ENCODE measurements around the gene PBXIP1. TPM values are rescaled to one million over a fixed set of nuclear protein-coding genes. Genes with fewer than 3 reads are reported as not detected.

Gene PBXIP1
- total RNA-seq, 2 experiments from 2014 or later: 11.2 to 11.7 TPM

DNA sequence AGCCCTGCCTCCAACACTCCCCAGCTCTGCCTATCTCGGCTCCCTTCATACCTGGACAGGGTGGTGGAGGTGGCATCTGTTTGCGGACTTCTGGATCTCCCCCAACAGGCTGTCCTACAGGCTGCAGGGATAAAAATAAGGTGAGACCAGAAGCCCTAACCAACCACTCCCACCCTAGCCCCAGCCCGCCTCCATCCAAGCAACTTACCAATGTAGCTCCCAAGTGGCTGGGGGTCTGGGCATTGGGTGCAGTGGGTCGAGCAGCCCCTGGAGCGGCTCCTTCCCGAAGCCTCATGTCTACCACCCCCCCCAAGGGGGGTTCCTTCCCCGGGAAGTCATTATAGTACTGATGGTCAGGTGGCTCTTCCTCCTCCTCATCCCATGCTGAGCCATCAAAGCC, 10.2 kb upstream of the PBXIP1 start:
- POLR2A ChIA-PET: interaction anchor here (0.6 kb wide), 1 partner anchor 340 kb away, joined by 3 read pairs; no protein-coding TSS in a partner anchor
- CTCF ChIA-PET: interaction anchor here (0.6 to 1.4 kb wide), 2 partner anchors 10 to 33 kb away, joined by 3 to 4 read pairs; partner anchors contain the start of gene PBXIP1

DNA sequence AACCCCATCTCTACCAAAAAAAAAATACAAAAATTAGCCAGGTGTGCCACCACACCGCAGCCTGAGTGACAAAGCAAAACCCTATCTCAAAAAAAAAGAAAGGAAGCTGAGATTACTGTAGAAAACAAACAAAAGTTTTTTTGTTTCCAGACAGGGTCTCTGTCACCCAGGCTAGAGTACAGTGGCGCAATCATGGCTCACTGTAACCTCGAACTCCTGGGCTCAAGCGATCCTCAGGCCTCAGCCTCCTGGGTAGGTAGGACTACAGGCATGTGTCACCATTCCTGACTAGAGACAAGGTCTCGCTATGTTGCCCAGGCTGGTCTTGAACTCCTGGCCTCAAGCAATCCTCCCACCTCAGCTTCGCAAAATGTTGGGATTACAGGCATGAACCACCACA, 8.5 kb upstream of the PBXIP1 start:
- CTCF ChIA-PET: interaction anchor here (0.7 to 1.8 kb wide), 3 partner anchors 12 to 80 kb away, joined by 3 to 8 read pairs (median 3); no protein-coding TSS in a partner anchor
- POLR2A ChIA-PET: interaction anchor here (0.6 kb wide), 1 partner anchor 32 kb away, joined by 3 read pairs; no protein-coding TSS in a partner anchor

DNA sequence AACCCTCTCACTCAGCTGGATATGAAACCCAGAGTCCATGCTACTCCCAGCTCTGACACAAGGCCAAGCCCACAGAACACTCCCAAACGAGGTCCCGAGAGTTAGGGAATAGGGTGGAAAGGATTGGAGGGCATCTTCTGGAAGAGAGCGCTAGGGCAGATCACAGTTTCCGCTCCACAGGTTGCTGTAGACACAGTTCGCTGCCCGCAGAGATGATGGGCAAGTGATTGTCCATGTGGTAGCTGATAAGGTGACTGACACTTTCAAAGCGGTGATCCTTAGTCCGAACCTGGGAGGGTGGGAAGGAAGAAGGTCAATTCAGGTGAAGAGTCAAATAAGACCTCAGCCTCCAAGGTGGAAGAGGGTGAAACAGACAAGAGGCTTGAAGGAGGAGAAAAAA, 7.7 kb upstream of the PBXIP1 start:
- CTCF ChIA-PET: interaction anchor here (1.8 kb wide), 1 partner anchor 35 kb away, joined by 8 read pairs; no protein-coding TSS in a partner anchor
- POLR2A ChIA-PET: no interaction called here

DNA sequence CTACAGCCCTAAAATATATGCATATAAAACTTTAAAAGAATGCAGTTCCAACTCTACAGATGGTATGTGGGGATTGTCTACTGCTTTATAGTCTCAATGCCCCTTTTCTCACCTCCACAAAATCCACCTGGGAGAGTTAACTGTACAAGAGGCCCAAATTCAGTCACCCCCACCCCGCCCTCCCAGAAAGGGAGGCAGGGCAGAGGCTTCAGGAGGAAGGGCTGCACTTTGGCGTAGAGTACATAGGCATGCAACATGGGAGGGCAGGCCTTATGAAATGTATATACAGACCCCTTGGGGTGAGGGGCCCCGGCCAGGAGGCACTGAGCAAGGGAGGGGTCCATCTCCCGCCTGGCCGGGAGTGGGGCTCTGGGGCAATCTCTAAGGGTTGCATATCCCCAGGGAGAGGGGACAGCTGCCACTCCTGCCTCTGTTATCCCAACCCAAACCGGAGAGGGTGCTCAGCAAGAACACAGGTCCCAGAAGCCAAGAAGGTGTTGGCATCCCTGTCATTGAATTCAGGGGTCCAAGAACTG, 7.0 kb upstream of the PBXIP1 start:
- ChIA-PET POLR2A (interaction anchor here (1.8 kb wide), 1 partner anchor 37 kb away, joined by 5 read pairs; no protein-coding TSS in a partner anchor), CTCF (interaction anchor here (1.3 to 2.4 kb wide), 5 partner anchors 7 to 122 kb away, joined by 4 to 15 read pairs (median 6); partner anchors contain the start of gene SHC1)

DNA sequence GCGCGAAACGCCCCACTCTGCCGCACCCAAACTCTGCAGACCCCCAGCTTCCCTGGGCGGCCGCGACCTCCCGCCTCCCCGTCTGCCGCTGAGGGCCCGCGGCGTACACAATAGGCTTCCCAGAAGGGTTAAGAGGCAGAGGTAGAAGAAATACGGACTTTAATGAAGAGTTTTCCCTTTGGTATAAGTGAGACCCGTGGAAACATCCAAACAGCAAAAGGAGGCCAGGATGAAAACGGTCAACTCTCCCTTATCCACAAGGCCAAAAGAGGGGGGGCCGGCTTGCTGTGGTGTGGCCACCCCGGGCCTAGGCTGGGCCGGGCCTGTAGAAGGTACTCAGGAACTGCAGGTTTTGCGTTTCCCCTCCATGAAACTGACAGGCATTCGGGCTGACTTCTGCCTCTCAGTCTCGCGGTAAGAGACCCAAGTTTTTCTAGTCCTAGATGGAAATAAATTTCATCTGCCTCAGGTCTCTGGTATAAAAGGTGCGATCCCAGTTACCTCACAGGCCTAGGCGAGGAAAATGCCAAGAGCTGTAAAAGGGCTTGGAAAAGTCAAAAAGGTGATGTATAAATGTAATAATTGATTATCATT, 6.4 kb upstream of the PBXIP1 start:
- POLR2A ChIA-PET: interaction anchor here (0.7 to 1.8 kb wide), 3 partner anchors 9 to 37 kb away, joined by 3 to 5 read pairs (median 4); partner anchors contain the start of genes CKS1B and SHC1
- CTCF ChIA-PET: interaction anchor here (0.6 to 2.4 kb wide), 11 partner anchors 8 to 123 kb away, joined by 3 to 15 read pairs (median 7); partner anchors contain the start of genes LENEP, PMVK and SHC1

DNA sequence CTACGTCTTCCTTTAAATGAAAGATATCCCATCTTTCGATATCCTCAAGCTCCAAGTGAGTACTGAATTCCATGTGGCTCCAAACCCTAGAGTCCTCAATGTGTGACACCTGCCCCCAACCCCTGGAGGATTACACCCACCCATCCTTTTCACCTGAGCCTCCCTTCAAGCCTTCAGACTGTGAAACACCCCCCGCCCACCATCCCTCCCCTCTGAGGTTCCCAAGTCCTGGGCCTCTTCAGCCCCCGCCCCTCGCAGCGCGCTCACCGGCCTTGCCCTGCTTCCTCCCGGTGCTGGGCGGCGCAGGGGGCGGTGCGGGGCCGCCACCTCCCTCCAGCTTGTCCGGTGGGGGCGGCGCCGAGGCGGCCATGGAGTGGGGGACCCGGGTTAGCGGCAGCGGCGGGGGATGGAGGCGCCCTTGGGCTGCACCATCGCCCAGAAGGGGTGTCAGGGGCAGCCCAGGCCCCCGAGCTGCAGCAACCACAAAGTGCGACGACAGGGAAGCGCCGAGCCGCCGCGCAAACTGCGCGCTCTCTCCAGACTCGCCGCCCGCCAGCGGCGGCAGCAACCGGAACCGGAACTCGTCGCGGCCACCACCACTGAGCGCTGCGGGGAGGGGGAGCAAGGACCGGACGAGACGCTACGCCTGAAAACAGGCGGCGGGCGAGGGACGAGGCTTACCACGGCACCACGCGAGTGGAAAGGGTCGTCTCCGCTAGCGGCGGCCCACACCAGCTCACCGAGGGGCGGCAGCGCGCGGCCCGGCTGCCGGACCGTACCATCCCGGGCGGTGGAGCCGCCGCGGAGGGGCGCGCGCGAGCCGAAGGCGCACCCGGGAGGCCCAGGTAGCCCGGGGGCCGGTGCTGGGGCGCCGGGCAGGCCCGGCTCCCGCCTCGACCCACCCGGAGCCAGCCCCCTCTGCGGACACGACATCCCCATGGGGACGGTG, 5.6 kb upstream of the PBXIP1 start, which contains the start of gene PYGO2:
PYGO2 (minus strand) TSS at position 576 of the 949 bp plus-strand sequence; CDS start at position 370, 206 bp downstream.
- CTCF ChIA-PET: interaction anchor here (0.6 to 2.4 kb wide), 13 partner anchors 9 to 124 kb away, joined by 3 to 15 read pairs (median 6); partner anchors contain the start of genes LENEP, PMVK and SHC1

DNA sequence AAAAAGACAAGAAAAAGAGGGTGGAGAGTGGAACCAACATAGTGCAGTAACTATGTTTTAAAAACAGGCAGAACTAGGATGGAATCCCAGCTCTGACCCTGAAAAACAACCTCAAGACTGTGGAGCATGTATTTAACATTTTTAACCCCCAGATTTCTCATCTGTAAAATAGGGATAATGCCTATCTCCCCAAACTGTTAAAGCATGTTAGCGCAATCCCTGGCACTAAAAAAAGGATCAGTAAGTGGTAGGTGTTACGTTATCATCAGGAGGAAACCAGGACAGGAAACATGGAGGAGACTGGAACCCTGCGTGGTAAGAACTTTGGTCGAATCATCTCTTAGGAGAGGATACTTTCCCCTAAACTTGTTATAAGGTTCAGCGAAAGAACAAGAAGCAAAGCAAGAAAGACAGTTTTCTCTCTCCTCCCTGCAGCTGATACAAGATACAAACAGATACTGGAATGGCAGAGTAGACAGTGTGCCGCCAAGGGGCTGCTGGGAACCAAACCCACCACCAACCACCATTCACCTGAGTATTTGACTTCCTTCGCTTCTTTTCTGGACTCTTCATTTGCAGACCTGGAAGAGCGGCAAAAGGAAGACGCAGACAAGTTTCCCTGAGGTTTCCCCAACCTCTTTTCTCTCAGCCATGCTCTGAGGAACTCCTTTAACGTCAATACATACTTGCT, 4.7 kb upstream of the PBXIP1 start:
- POLR2A ChIA-PET: interaction anchor here (0.5 to 1.8 kb wide), 3 partner anchors 14 to 1016 kb away, joined by 3 to 5 read pairs (median 4); partner anchors contain the start of gene CKS1B
- CTCF ChIA-PET: interaction anchor here (0.7 to 2.4 kb wide), 12 partner anchors 11 to 136 kb away, joined by 3 to 15 read pairs (median 6); partner anchors contain the start of gene LENEP

More for the DNA sequence above, 5.6 kb upstream of the PBXIP1 start, which contains the start of gene PYGO2:
- POLR2A ChIA-PET: interaction anchor here (0.5 to 1.8 kb wide), 5 partner anchors 8 to 1015 kb away, joined by 3 to 5 read pairs (median 4); partner anchors contain the start of genes CKS1B and SHC1

DNA sequence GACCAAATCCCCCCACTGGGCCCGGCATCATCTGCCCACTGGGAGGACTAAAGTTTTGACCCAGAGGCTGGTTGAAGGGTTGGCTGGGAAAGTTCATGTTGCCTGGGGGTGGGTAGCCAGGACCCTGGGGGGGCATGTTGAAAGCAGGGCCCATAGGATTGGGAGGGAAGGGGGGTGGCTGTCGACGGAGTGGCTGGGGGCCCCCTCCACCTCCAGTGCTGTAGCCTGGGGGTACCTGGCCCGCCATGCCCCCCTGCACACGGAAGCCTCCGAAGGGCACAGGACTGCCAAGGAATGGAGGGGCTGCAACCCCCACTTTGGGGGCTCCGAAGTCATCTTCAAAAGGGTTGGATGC, 3.5 kb upstream of the PBXIP1 start:
- ChIA-PET POLR2A (interaction anchor here (0.7 kb wide), 1 partner anchor 41 kb away, joined by 6 read pairs; no protein-coding TSS in a partner anchor), CTCF (interaction anchor here (1.0 to 1.7 kb wide), 3 partner anchors 38 to 58 kb away, joined by 4 to 7 read pairs (median 4); no protein-coding TSS in a partner anchor)

DNA sequence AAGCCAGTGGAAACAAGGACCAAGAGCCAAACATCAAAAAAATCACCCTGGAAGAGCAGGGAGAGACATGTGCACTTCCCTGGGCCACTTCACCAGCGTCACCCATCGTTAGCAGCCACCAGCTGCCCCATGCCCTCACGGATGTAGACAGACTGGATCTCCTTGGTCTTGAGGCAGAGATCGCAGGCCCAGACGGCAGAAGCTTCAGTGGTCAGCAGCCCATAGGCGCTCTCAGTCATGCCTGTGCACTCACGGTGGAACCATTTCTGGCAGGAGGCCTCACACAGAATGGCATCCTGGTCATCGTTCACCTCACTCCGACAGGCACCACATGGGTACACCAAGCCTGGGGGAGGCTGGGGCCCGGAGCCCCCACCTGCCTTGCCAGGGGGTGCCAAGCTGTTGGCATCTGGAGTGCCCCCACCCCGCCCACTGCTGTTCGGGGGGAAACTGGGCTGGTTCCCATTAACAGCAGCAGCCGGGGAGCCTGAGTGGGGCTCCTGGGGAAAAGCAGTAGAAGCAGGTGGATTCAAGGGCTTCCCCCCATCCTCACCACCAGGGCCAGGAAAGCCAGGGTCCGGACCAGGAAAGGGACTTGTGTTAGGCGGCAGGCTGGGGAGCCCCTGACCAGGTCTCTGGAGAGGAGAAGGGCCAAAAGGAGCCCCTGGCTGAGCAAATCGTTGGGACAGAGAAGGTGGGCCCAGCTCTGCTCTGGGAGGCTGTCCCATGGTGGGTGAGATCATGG, 3.0 kb upstream of the PBXIP1 start:
- POLR2A ChIA-PET: no interaction called here

DNA sequence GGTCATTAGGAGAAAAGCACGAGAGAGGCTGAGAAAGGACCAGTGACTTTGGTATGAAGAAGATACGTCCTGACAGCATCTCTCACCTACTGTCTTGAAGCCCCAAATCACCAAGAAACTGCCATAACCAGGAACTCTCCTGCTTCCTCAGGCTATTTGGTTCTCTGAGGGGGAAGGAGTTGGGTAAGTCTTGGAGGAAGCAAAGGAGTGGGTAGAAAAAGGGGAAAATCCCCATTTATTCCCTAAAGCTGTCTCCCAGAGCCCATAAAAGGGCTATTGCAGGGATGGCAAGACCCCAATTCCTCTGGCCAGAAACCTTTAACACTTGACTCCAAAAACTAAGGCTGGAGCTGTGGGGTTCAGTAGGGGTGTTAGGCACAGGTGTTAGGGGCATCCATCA, 2.1 kb upstream of the PBXIP1 start:
- POLR2A ChIA-PET: no interaction called here
- CTCF ChIA-PET: no interaction called here

More for the DNA sequence above, 3.0 kb upstream of the PBXIP1 start:
- CTCF ChIA-PET: interaction anchor here (0.7 to 1.7 kb wide), 3 partner anchors 40 to 72 kb away, joined by 3 to 7 read pairs (median 4); no protein-coding TSS in a partner anchor

DNA sequence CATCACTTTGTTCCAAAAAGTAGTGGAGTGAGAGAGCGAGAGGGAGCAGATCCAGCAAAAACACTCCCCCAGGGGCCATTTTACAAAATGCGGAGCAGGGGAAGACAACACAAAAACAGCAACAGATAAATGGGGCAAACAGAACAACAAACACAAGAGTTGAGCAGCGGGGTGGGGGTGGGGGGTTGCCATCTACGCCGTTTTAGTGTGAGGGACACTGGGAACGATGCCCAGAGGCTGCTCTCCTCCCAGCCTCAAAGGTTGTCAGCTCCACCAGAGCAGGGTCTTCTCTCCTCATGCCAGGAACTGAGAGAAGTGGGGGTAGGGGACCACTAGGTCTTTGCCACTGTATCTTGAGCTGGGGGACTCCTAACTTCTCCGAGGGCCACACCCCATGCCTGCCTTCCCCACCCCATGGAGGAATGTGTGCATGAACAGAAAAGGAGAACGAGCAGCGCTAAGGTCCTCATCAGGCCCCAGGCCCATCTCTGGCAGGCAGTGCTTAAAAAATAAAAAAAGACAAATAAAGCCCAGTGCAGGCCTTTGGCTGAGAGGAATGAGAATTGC, 1.3 kb upstream of the PBXIP1 start:
- CTCF ChIA-PET: interaction anchor here (0.9 kb wide), 1 partner anchor 128 kb away, joined by 3 read pairs; no protein-coding TSS in a partner anchor
- POLR2A ChIA-PET: no interaction called here

DNA sequence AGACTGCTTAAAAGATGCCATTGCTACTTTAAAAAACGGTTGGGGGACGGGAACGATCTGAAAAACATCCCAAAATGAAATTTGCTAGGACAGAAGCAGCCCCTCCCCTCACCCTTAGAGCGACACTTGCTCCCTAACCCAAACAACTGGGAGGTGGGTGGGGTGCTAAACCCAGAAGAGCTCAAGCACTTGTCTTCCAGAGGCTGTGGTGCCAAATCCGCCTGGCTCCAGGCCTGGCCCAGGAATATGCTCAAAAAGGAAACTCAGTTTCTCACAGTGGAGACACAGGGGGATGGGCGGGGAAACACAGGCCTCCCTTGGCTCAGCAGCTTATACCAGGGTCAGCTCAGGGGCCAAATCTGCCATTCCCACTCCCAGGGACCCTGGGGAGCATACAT, 644 bp upstream of the PBXIP1 start:
- CTCF ChIA-PET: interaction anchor here (0.9 to 3.5 kb wide), 5 partner anchors 18 to 128 kb away, joined by 3 to 11 read pairs (median 4); partner anchors contain the start of gene CKS1B
- POLR2A ChIA-PET: no interaction called here

DNA sequence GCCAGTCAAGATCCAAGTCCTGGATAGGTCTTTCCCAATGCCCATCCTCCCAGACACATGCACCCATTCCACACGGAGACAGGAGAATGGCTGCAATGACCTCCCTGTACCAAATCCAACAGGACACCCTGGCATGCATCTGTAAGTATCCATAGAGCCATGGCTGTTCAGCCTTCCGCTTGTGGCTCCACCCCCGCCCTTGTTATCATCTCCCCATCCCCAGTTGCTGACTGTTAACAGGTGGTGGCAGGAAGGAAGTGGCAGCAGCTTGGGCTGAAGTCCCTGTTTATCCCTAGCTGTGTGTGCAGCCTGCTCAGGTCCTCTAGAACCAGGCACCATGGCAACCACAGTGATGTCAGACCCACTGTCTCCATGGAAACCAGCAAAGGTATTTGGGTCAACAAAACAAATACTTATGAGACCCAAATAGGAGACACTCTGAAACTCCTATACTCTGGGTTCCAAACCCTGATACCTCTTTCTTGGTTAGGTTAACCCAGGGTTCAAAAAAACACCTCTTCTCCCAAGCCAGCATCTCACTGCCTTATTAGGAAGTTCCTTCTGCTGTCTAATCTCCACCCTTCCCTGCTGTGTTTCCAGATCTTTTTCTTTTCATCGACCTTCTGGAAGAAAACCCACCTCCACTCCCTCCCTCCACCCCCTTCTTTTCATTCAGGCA, 721 bp downstream of the PBXIP1 start:
- POLR2A ChIA-PET: interaction anchor here (1.0 to 1.2 kb wide), 4 partner anchors 18 to 46 kb away, joined by 3 to 4 read pairs (median 4); partner anchors contain the start of gene PMVK
- CTCF ChIA-PET: interaction anchor here (0.8 to 5.2 kb wide), 12 partner anchors 11 to 408 kb away, joined by 3 to 20 read pairs (median 3); partner anchors contain the start of gene PMVK

DNA sequence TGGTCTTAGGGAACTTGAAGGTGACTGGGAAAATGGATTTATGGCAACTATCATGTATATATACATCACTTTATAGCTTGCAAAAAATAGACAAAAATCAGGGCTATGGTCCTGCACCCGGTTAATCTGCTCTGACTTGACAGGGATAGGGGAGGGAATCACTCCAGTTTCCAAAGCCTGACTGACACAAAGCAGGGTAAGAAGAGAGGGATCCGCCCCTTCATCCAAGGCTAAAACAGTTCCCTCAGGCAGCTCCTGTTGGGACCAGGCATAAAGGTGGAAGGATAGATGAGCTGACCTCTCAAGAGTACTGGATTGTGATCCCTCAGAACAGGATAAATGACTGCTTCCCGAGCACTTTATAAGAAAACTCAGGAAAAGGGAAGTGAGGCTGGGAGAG, 1.4 kb downstream of the PBXIP1 start:
- CTCF ChIA-PET: interaction anchor here (1.2 to 5.2 kb wide), 6 partner anchors 18 to 408 kb away, joined by 3 to 20 read pairs (median 3); partner anchors contain the start of gene PMVK
- POLR2A ChIA-PET: interaction anchor here (1.2 kb wide), 2 partner anchors 19 to 47 kb away, joined by 3 to 4 read pairs; no protein-coding TSS in a partner anchor

DNA sequence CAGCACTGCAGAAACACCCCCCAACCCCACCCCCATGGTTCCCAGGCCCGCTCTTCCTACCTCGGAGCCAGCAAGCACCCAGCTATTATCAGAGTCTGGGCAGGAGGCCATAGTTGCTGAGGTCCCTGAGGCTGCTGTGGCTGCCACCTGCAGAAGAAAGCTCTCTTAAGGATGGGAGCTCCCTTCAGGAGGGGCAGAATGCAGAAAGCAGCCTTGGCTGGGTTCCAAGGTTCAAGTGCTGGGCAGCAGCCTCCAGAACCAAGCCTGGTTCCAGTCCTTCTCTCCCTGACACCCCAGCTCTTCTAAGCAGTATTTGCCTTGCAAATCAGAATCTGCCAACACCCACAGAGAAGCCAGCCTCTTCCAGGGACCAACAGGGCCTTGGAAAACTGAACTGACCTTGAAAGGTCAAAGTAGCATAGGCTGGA, 2.3 kb downstream of the PBXIP1 start:
- CTCF ChIA-PET: interaction anchor here (0.6 to 5.2 kb wide), 6 partner anchors 20 to 1217 kb away, joined by 3 to 20 read pairs (median 4); no protein-coding TSS in a partner anchor
- POLR2A ChIA-PET: no interaction called here

DNA sequence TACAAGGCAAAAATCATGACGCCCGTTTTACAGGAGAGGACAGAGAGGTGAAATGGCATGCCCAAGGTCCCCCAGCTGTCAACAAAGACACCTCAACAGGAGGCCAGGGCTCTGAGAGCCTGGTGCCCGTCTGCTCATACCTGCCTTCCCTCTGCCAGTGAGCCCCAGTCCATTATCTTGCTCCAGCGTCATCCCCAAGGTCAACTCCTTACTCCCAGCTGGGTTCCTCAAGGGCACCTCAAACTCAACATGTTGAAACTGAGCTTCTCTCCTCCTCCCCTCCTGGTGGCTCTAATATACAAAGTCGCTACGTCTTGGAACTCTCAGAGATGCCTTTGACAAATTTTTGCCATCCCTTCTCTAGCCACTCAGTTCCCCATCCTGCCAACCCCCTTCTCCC, 3.2 kb downstream of the PBXIP1 start:
- ChIA-PET POLR2A (interaction anchor here (1.0 to 1.6 kb wide), 2 partner anchors 12 to 15 kb away, joined by 3 to 5 read pairs; no protein-coding TSS in a partner anchor), CTCF (interaction anchor here (0.6 to 5.2 kb wide), 7 partner anchors 12 to 339 kb away, joined by 3 to 20 read pairs (median 3); no protein-coding TSS in a partner anchor)
